ENCODE results near the gene CYB561D2. TPM values are rescaled to one million over a fixed set of nuclear protein-coding genes. Genes with fewer than 3 reads are reported as not detected.

CYB561D2 gene
- total RNA-seq, 4 donors from 2014 or later, result 3.6 to 23.8 (median 11.3) TPM

- H3K27me3 ChIP-seq, result no peaks in the 10 kb centered on the region
- no peak overlapping the region for H3K27ac ChIP-seq
- TF ChIP-seq CTCF (IDR thresholded peaks at IDR 0.05) (no peak), POLR2A (IDR thresholded peaks at IDR 0.05) (no peak)
- H3K4me1 ChIP-seq, result no peaks in the 10 kb centered on the region
- no peak for DNase-seq
- intact Hi-C loops (cut with DNase I; ENCODE audit: low total_unique reads), result loop anchor here (10.0 kb wide), 1 partner anchor 167 kb away; no protein-coding TSS in a partner anchor
- no peaks in the 10 kb centered on the region for H3K36me3 ChIP-seq
- no peak overlapping the region for H3K4me3 ChIP-seq
- H3K9me3 ChIP-seq, result no peaks in the 10 kb centered on the region
Measured at GRCh38 chr3:50378024-50378423, 27.4 kb downstream of the CYB561D2 start.

- no peak overlapping the region for H3K4me3 ChIP-seq
- DNase-seq, result no peak
- H3K9me3 ChIP-seq, result no peaks in the 10 kb centered on the region
- TF ChIP-seq POLR2A (IDR thresholded peaks at IDR 0.05) (no peak), CTCF (IDR thresholded peaks at IDR 0.05) (no peak)
- H3K27ac ChIP-seq, result no peak overlapping the region
- no peaks in the 10 kb centered on the region for H3K27me3 ChIP-seq
- no peaks in the 10 kb centered on the region for H3K4me1 ChIP-seq
- intact Hi-C loops (cut with DNase I; ENCODE audit: low total_unique reads), result loop anchor here (10.0 kb wide), 1 partner anchor 166 kb away; no protein-coding TSS in a partner anchor
- no peaks in the 10 kb centered on the region for H3K36me3 ChIP-seq
Measured at GRCh38 chr3:50378757-50379156, 28.1 kb downstream of the CYB561D2 start.

GRCh38 chr3:50380405-50381085, 29.9 kb downstream of the CYB561D2 start:
- intact Hi-C loops (cut with DNase I; ENCODE audit: low total_unique reads), result no loop called here

GRCh38 chr3:50381383-50381782, 30.7 kb downstream of the CYB561D2 start:
- TF ChIP-seq POLR2A (IDR thresholded peaks at IDR 0.05) (no peak), CTCF (IDR thresholded peaks at IDR 0.05) (no peak)
- no peak overlapping the region for H3K4me3 ChIP-seq
- no peaks in the 10 kb centered on the region for H3K4me1 ChIP-seq
- no peaks in the 10 kb centered on the region for H3K9me3 ChIP-seq
- DNase-seq, result no peak
- H3K27ac ChIP-seq, result no peak overlapping the region
- H3K36me3 ChIP-seq, result no peaks in the 10 kb centered on the region
- intact Hi-C loops (cut with DNase I; ENCODE audit: low total_unique reads), result no loop called here
- no peaks in the 10 kb centered on the region for H3K27me3 ChIP-seq

More at GRCh38 chr3:50380405-50381085, 29.9 kb downstream of the CYB561D2 start:
- Histone ChIP-seq H3K4me1 (no peaks in the 10 kb centered on the region), H3K27me3 (no peaks in the 10 kb centered on the region), H3K4me3 (no peak overlapping the region), H3K36me3 (no peaks in the 10 kb centered on the region), H3K27ac (no peak overlapping the region), H3K9me3 (no peaks in the 10 kb centered on the region)
- TF ChIP-seq POLR2A (IDR thresholded peaks at IDR 0.05), result no peak
- no peak for TF ChIP-seq CTCF (IDR thresholded peaks at IDR 0.05)
- DNase-seq, result no peak

GRCh38 chr3:50382722-50383121, 32.1 kb downstream of the CYB561D2 start:
- TF ChIP-seq POLR2A (IDR thresholded peaks at IDR 0.05), result no peak
- no peak for TF ChIP-seq CTCF (IDR thresholded peaks at IDR 0.05)
- H3K27me3 ChIP-seq, result no peaks in the 10 kb centered on the region
- no peaks in the 10 kb centered on the region for H3K9me3 ChIP-seq
- H3K27ac ChIP-seq, result no peak overlapping the region
- no peaks in the 10 kb centered on the region for H3K4me1 ChIP-seq
- DNase-seq, result no peak
- H3K4me3 ChIP-seq, result no peak overlapping the region
- H3K36me3 ChIP-seq, result no peaks in the 10 kb centered on the region
- intact Hi-C loops (cut with DNase I; ENCODE audit: low total_unique reads), result no loop called here
